Lower leg skin (tissue), 3 donors: ENCODE data around the gene TMEM39B.

Experiments used
- POLR2A ChIP-seq, 2 donors: fragments of 450-650 bp; IDR thresholded peaks; one replicate each; pipeline ENCODE4 v1.6.1; 2016 to 2017; ENCODE audit warnings: antibody characterized with exemption in 2 of 2, mild to moderate bottlenecking in 1 of 2, moderate library complexity in 1 of 2
- TF ChIP-seq, protein P1 (sequence below), 3 donors: fragments of 450-650 bp; IDR thresholded peaks; one replicate each; pipeline ENCODE4 v1.5.1; 2016; ENCODE audit warnings: antibody characterized with exemption in 3 of 3, mild to moderate bottlenecking in 3 of 3, moderate library complexity in 2 of 3

DNA sequence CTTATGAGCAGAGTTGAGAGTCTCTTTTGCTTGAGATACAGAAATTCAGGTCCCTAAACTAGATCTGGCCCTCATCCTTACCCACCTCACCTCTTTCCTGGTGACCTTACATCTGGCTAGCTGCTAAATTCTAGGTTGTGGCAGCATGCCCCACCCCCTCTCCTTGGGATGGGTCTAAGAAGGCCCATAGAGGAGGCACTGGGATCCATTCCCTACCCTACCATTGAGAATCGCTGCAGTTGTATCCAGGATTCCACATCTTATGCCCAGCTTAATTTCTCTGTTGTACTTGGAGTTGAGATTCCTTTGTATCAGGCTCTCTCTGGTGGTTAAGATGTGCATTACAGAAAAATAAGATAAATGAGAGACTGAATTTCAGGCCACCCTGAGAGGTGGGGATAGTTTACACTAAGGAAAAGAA is 9.5 kb upstream of the TMEM39B start:
- no peak for TF ChIP-seq POLR2A (IDR thresholded peaks at IDR 0.05)
- TF ChIP-seq, protein P1, sequence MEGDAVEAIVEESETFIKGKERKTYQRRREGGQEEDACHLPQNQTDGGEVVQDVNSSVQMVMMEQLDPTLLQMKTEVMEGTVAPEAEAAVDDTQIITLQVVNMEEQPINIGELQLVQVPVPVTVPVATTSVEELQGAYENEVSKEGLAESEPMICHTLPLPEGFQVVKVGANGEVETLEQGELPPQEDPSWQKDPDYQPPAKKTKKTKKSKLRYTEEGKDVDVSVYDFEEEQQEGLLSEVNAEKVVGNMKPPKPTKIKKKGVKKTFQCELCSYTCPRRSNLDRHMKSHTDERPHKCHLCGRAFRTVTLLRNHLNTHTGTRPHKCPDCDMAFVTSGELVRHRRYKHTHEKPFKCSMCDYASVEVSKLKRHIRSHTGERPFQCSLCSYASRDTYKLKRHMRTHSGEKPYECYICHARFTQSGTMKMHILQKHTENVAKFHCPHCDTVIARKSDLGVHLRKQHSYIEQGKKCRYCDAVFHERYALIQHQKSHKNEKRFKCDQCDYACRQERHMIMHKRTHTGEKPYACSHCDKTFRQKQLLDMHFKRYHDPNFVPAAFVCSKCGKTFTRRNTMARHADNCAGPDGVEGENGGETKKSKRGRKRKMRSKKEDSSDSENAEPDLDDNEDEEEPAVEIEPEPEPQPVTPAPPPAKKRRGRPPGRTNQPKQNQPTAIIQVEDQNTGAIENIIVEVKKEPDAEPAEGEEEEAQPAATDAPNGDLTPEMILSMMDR (IDR thresholded peaks at IDR 0.05) = no peak
